Measurements from ENCODE around the gene SPIRE2.
"Not testable (repeated sequence)": the region's sequence is repeated elsewhere in the genome, so short reads cannot be mapped to it uniquely, and the experiment has no call there.

SPIRE2 gene

DNA sequence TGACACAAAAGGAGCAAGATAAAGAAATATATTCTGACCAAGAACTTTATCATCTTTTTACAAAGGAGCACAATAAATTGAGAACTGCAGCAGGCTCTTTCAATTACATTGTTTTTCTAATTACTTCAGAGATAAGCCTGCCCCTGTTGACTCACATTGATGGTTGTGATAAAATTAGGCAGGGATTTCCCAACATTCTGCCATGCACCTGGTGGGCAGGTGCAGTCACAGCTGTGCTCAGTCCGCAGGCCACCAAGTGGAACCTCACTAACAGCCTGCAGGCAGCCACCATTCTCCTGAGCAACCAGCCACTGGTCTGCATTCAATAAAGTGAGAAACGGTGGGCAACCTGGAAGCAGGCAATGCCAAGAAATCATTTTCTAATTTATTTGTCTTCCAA is 17.0 kb upstream of the SPIRE2 start:
- no peak for DNase-seq (ENCODE audit: low read depth)

DNA sequence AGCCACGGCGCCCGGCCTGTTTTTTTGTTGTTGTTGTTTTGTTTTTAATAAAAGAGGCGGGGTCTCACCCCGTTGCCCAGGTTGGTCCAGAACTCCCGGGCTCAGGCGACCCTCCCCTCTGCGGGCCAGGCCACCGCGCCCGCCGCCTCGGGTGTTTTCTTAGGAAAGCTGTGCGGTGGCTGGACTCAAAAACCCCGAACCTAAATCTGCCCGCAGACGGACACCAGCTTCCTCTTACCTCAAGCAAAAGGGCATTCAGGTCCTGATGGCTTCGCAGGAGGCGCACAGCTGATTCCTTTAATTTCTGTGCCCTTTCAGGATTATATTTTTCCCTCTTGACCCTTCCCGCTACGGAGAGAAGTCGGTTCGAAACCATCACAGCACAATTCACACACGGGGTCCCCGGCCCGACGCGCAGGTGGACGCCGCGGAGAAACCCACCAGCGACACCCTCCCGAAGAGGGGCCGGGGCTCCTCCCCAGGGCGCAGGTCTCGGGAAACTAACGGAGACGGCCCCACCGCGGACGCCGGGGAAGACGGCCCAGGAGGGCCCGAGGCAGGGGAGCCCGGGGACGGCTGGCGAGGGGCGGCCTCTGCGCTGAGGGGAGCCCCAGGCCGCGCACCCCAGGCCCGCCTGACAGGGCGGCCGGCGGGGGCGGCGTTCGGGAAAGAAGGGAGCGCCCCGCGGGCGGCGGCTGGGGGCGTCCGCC is 12.5 kb upstream of the SPIRE2 start:
- DNase-seq (ENCODE audit: low read depth): no peak

DNA sequence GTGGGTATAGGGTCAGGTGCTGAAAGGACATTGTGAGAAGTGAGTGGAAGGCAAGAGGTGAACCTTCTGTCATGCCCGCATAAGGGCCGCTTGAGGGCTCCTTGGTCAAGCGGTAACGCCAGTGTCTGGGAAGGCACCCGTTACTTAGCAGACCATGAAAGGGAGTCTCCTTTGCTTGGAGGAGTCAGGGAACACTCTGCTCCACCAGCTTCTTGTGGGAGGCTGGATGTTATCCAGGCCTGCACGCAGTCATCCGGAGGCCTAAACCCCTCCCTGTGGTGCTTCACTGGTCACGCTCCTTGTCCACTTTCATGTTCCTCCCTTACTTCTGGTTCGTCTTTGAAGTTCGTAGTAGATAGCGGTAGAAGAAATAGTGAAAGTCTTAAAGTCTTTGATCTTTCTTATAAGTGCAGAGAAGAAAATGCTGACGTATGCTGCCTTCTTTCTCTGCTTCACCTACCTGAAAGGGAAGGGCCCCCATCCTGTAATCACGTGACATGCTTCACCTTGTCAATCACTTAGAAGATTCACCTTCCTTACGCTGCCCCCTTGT is 9.3 kb upstream of the SPIRE2 start:
- DNase-seq (ENCODE audit: low read depth): not testable (repeated sequence)

DNA sequence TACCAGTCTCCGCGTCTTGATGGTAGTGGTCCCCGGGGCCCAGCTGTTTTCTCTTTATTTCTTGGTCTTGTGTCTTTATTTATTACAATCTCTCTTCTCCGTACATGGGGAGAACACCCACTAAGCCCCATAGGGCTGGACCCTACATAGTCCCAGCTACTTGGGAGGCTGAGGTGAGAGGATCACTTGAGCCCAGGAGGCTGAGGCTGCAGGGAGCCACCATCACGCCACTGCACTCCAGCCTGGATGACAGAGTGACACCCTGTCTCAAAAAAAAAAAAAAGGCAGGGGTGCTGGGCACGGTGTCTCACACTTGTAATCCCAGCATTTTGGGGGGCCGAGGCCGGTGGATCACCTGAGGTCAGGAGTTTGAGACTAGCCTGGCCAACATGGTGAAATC is 8.8 kb upstream of the SPIRE2 start:
- DNase-seq (ENCODE audit: low read depth): not testable (repeated sequence)

DNA sequence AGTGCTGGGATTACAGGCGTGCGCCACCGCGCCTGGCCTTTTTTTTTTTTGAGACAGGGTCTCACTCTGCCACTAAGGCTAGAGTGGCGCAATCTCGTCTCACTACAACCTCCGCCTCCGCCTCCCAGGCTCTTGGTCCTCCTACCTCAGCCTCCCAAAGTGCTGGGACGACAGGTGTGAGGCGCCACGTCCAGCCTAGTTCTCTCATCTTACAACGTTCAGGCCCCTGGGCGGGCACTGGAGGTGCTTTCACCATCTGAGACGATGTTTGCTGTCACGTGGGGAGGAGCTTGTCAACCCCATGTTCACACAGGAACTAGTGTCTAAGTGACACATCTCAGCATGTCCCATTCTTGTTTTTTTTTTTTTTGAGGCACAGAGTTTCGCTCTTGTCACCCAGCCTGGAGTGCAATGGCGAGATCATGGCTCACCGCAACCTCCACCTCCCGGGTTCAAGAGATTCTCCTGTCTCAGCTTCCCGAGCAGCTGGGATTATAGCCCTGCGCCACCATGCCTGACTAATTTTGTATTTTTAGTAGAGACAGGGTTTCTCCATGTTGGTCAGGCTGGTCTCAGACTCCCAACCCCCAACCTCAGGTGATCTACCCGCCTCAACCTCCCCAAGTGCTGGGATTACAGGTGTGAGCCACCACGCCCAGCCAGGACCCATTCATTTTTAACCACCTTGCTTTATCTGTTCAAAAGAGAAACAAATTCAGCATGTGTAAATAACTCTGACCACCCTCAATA is 6.7 kb upstream of the SPIRE2 start:
- no peak for DNase-seq (ENCODE audit: low read depth)

DNA sequence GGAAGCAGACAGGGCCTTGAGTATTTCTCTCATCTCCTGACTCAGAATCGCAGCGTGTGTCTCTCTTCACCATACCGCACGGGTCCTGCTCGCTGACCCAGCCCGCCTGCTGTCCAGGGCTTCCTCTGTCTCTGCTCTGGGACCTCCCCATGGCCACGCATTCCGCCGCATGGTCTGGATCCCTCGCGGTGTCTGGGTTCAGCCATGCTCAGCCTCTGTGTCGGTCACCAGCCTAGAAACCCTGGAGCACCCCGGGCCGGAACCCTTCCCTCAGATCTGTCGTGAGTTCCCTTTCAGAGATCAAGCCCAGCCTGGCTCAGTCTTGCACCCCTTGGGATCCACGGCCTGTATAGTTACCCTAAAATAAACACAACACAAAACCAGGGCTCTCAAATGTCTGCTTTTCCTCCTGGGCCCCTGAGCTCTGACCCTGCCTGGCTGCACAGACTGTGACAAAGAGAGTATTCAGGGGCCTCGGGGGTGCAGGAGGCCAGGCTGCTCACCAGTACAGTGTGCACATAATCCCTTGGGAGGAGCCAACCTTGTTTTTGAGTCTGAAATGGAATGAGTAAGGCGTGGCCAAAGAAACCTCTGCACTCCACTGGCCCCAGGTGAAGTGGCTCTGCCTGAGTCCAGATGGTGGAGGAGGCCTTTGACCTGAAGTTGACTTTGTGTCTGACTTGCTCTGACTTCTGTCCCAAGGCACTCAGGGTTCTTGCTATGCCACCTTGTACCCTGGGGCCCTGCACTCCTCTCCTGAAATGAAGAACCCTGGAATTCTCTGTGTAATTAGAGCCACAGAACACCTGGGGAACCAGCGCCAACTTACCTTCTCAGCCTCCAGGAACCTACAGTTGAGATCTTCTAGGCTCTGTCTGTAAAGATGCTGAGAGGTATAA is 5.8 kb upstream of the SPIRE2 start:
- no peak for DNase-seq (ENCODE audit: low read depth)

DNA sequence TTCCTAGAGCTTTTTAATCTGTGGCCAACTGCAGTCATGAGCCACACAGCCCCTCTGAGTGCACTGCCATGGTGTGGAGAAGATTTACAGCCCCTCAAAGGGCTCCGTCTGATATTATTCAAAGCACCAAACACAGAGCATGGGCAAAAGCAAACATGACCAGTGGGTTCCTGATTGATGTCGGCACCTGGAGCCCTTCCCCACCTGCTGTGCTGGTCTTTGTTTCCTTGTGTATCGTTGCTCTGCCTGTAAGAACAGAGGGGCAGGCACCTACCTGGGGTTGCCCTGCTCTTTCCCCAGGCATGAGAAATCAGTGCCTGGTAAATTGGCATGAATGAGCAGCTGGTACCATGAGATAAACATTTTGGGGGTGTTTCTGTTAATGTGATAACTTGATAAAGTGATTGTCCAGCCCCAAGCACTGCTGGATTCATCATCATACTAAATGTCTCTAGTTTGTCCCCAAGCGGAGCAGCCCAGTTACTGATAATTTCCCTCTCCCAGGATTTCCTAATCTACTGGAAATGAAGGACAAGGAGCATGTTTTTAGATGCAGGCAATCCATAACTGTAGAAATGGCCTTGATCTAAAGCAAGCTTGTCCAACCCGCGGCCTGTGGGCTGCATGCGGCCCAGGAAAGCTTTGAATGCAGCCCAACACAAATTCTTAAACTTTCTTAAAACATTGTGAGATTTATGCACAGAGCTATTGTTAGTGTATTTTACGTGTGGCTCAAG is 5.0 kb upstream of the SPIRE2 start:
- no peak for DNase-seq (ENCODE audit: low read depth)

DNA sequence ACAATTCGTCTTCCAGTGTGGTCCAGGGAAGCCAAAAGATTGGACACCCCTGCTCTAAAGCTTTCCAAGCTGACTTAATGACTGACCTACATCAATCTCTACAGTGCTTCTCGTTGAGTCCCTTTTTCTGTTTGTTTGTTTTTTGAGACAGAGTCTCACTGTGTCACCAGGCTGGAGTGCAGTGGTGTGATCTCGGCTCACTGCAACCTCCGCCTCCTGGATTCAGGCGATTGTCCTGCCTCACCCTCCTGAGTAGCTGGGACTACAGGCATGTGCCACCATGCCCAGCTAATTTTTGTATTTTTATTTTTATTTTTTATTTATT is 4.5 kb upstream of the SPIRE2 start:
- not testable (repeated sequence) for DNase-seq (ENCODE audit: low read depth)

DNA sequence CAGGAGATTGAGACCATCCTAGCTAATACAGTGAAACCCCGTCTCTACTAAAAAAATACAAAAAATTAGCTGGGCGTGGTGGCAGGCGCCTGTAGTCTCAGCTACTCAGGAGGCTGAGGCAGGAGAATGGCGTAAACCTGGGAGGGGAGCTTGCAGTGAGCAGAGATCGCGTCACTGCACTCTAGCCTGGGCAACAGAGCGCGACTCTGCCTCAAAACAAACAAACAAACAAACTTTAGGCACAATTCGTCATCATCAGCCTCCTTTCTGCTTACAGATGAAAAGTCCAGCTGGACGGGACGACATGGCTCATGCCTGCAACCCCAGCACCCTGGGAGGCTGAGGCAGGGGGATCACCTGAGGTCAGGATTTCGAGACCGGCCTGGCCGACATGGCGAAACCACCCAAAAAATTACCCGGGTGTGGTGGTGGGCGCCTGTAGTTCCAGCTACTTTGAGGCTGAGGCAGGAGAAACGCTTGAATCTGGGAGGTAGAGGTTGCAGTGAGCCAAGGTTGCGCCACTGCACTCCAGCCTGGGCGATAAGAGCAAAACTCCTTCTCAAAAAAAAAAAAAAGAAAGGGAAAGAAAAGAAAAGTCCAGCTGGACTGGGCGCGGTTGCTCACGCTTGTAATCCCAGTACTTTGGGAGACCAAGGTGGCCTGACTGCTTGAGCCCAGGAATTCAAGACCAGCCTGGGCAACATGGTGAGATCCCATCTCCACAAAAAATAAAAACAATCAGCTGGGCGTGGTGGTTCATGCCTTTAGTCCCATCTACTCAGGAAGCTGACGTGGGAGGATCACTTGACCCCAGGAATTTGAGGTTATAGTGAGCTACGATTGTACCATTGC is 1.5 kb upstream of the SPIRE2 start:
- DNase-seq (ENCODE audit: low read depth): no peak

DNA sequence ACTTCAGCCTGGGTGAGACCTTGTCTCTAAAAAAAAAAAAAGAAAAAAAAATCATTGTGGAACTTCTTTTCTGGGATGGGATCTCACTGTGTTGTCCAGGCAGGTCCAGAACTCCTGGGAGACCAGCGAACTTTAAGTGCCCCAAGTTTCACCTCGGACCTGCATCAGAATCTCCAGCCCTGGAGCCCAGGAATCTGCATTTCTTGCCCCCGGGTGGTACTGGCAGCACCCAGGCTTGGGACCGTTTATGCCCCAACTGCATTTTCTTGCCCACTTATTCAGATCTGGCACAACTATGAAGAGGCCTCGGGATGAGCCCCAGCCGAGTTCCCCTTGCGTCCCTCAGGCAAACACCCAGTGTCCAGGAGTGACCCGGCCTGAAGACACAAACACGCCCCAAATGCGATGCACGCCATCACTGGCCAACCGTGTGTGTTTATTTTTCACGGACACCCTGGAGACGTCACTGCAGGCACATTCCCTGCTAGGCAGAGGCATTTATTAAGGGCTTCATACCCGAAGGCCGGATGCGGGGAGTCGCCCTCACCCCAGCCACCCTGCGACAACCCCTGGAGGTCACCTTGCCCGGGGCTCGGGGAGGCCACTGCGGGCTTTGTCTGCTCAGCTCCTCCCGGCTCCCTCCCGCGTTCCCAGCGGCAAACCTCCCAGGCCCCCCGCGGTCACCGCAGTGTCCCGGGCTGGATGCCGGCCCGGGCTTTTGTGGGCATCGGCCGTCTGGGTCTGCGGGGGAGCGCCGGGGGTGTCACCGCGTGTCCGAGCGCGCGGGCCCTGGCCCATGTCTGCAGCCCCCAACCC is 684 bp upstream of the SPIRE2 start:
- DNase-seq (ENCODE audit: low read depth): no peak

DNA sequence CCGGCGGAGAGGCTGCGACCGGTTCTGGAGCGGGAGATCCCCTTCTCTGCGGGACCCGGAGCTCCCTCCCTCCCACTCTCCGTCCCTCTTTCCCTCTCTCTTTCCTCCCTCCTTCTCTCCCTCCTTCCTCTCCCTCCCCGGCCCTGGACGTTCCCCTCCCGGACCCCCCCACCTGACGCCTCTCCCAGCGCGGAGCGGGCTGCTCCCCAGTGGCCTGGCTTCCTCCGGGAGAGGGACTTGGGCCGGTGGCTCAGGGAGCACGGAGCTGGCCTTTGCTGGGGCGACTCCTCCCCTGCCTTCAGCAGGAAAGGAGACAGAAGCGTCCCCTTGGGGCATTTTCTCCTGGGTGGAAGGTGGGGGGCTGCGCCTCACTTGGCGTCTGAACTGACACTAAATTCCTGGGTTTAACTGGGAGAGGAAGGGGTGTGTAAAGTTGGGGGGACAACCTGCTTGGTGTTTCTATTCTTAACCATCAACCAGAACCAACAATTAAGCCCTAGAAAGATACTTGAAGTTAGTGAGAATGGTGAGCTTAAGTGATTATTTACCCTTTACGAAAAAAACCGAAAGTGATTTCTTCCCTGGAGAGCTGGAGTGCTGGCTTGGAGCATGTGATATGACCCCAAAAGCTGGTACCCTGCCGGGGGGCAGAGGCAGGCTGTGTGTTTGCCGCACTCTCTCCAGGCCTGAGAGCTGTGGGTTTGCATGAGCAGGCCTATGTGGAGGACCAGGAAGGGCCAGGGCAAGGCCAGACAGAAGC is 775 bp downstream of the SPIRE2 start:
- no peak for DNase-seq (ENCODE audit: low read depth)

DNA sequence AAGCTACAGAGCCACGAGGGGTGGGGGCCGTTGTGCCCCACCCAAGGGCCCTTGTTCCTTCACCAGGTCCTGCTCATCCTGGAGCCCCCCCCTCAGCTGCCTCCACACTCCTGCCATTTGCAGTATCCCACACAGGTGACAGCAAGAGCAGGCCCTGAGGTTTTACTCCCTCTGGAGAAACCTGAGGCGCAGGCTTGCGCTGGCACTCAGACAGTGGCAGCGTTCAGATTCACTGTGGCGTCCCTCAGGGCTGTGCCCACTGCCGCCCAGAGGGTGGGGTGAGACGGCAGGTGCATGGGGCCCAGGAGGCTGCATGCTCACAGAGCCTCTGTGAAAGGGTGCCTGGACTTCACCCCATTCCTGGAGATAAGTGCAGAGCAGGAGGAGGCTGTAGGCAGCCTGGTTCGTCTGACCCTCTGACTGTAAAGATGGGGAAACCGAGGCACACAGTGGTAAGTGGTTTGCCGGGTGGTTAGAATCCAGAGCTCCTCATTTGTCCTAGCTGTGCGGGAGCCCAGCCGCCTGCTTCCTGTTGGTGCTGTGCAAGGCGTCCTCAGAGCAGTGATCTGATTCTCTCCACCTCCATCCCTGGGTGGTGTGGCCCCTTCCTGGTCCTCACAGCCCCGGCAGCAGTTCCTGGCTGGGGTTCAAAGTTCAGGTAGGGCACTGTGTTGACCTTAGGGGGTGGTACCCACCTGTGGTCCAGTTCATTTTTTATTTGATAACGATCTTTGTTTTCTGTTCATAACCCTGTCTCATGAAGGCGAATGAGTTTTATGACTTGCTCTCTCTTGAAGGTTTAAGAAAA is 1.6 kb downstream of the SPIRE2 start:
- DNase-seq (ENCODE audit: low read depth): no peak

DNA sequence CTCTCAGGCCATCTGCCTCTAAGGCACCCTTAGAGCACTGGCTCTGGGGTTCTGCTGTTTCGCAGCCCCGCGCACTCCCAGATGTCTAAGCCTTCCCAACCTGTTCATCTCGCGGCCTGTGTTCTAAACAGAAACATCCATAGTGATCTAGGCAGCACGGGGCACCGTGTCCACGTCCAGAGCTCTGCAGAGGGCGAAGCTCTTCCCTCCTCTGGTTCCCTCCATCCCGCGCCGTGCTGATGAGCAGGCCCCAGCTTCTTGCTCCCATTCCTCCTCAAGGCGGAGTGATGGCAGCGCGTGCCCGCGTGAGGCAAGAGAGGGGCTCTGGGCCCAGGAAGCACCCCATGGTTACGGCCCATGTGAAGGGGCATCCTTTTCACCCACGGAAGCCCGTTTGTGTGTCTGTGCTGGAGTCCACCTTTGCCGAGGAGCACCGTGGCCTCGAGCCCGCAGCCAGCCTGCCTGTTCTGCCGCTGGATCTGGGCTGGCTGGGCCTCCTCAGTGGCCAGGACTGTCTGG is 3.6 kb downstream of the SPIRE2 start:
- DNase-seq (ENCODE audit: low read depth): no peak

DNA sequence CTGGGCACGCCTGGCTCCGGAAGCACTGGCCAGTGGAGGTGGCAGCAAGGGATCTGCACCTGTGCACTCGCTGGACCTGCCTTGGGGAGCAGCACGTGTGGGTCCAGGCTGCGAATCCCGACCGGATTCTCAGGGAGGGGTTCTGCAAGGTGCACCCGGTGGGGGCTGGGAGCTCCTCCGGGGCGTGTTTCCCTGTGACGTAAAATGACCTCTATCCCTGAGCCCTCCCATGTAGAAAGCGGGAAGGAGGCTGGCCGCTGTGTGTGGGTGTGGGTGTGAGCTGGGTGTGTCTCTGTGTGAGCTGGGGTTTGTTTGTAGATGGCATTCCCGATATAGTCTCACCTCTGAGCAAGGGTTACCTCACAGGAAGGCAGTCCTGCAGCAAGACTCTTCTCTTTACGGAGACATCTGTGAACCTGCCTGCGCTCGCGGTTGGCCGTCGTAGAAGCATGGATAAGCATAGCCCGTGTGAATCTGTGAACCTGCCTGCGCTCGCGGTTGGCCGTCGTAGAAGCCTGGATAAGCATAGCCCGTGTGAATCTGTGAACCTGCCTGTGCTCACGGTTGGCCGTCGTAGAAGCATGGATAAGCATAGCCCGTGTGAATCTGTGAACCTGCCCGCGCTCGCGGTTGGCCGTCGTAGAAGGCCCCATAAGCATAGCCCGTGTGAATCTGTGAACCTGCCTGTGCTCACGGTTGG is 5.5 kb downstream of the SPIRE2 start:
- DNase-seq (ENCODE audit: low read depth): not testable (repeated sequence)

DNA sequence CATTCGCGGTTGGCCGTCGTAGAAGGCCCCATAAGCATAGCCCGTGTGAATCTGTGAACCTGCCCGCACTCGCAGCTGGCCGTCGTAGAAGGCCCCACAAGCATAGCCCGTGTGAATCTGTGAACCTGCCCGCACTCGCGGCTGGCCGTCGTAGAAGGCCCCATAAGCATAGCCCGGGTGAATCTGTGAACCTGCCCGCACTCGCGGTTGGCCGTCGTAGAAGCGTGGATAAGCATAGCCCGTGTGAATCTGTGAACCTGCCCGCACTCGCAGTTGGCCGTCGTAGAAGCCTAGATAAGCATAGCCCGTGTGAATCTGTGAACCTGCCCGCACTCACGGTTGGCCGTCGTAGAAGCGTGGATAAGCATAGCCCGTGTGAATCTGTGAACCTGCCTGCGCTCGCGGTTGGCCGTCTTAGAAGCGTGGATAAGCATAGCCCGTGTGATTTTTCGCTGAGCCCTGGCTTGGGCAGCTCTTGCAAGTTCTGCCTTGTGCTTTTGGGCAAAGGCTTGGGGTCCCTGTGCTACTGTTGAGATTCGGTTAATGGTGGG is 6.6 kb downstream of the SPIRE2 start:
- DNase-seq (ENCODE audit: low read depth): not testable (repeated sequence)

DNA sequence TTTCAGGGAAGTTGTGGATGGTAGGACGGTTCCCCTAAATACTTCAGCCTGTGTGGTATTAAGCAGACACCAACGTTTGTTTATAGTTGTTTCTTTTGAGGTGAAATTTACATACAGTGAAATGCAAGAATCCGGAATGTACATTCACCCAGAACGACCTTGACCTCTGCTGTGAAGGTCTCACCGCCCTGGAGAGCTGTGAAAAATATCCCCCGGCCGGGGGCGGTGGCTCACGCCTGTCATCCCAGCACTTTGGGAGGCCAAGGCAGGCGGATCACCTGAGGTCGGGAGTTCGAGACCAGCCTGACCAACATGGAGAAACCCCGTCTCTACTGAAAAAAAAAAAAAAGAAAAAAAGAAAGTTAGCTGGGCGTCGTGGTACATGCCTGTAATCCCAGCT is 8.2 kb downstream of the SPIRE2 start:
- not testable (repeated sequence) for DNase-seq (ENCODE audit: low read depth)

DNA sequence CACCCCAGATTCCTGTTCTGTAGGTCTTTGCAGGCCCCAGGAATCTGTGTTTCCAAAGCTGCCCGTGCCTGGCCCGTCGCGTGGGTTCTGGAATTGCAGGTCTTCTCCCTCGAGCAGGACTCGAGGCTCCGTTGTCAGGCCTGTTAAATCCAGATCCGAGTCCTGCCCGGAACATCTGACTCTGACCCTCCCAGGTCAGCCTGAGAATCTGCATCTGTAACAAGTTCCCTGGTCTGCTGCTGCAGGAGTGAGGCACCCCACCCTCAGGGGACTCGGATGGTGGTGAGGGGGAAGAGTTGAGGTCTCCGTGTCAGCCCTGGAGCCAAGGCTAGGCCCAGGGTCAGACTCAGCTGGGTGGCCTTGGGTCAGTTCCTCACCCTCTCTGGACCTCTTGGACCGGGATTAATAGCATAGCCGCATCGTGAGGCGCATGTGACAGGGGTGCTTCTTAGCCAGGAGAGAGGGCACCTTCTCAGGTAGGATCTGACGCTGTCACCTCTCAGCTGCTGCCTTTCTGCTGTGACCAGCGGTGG is 8.8 kb downstream of the SPIRE2 start:
- no peak for DNase-seq (ENCODE audit: low read depth)
